ENCODE measurements around the gene SH2B2.

The SH2B2 gene

DNA sequence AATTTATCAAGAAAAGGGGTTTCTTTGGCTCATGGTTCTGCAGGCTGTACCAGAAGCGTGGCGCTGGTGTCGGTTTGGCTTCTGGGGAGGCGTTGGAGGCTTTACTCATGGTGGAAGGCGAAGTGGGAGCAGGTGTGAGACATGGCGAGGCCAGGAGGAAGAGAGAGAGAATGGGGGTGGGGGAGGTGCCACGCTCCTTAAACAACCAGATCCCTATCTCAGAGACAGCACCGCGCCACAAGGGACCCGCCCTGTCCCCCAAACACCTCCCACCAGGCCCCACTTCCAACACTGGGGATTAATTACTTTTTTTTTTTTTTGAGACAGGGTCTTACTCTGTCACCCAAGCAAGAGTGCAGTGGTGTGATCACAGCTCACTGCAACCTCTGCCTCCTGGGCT lies 18.0 kb upstream of the SH2B2 start:
- no peak for DNase-seq

DNA sequence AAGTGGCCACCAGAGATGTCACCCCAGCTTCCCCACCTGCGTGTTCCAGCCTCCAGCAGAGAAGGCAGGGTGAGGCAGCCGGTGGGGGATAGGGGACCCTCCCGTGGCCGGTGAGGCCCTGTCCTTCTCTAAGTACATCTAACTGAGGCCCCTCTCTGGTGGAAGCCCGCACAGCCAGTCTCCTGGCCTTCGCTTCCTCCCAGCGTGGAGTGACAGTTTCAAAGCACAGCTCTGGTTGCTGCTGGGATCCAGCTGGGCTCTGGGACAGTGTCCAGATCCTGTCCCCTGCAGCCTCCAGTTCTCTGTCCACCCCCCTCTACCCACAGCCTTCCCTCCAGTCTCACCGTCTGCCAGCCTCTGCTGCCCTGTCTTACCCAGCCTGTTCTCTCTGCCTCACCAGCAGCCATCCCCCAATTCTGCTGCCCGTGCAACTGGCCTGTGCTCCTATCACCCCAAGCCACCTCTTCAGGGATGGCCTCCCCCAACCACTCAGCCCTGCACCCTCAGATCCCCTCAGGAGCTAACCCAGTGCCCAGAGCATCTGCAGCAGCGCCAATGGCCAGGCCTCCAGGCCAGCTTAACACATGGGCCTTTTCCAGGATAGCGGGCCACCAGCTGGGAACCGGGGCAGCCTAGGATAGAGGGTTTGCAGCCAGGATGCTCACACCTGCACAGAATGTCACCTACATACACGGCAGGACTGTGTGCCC lies 16.3 kb upstream of the SH2B2 start:
- peak in 1 of 2 experiments; percentile 62 for DNase-seq

DNA sequence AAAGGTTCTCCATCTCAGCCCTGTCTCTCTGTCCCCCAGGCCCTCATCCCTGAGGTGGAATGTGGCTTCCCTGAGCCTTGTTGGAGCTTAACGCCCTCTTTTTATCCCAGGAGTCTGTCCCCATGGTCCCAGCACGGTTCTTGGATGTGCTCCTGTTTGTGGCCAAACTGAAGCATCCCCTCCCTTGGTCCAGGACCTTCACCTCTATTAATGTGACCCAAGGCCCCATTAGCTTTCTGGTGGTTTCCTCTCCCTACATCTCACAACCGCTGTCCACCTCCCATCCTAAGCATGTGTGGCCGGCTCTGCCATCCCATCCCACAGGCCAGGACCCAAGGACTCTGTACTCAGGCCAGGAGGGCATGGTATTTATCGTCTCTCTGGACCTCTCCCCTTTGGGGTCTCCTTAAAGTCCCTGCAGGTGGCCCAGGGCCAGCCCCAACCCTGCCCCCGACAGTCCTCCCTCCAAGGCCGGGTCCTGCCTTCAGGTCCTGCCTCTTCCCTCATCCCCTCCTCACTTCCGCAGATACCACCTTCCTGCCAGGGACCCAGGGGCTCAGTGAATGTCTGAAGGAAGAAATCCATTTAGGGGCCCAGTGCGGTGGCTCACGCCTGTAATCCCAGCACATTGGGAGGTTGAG lies 15.4 kb upstream of the SH2B2 start:
- no peak for DNase-seq

DNA sequence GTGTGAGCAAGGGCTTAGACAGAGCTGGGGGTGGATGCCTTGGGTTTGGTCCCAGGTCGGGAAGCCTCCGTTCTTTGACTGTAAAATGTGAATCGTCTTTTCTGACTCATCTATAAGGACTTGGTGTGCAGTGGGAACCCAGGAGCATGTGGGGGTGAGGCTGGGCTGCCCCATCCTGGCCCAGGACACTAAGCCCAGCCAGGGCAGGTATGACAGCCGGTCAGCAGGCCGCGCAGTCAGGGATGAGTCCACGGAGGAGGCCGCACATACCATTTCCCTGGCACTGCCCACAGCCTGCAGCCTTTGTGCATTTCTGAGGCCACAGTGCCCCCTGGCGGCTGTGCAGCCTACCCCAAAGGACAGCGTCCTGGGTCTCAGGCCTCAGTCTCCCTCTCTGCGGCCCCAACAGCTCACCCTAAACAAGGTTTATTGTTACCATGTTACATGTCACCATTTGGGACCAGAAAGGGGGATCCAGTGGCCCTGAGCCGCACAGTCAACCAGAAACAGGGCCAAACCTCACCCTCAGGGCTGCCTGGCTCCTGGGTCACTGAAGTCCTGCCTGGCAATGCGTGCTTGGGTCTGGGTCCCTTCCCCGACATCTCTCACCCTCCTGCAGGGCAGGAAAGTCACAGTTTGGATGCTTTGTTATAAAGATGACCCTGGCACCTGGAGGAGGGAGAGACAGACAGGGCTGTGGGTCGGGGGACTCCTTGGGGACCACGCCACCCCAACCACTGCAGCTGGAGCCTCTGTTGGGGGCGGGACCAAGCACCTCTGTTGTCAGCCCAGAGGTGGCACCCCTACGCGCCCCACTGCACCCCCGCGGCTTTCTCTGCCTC lies 14.4 kb upstream of the SH2B2 start:
- DNase-seq, result peak; percentile 8 to 74

DNA sequence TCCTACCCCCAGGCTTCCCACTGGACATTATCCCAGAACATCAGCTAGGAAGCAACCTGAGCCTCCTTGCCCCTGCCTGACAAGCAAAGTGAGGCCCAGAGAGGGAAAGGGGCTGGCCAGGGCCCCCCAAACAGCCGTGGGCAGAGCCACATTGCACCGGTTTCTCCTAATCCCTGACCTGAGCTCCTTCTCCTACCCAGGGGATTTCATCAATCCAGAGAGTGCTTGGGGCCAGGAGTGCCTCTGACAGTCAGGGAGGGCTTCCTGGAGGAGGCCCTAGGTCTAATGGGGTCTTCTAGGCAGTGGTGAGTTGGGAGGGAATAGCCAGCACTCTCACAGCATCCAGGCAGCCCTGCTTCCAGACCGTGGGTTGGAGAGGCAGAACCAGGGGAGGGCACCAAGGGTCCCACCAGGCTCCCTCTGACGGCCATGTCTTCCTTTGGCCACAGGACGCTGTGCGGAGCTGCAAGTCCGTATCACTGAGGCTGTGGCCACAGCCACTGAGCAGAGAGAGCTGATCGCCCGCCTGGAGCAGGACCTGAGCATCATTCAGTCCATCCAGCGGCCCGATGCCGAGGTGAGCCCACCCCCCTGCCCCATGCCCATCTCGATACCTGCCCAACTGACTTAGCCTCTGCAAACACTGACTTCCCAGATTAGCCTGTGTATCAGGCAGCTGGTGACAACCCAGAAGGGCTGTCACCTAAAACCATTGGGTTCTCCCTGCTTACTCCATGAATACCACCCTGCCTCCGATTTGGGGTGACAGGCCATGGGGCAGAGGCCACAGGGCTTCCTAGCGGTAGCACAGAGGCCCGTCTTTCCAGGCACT lies 13.5 kb upstream of the SH2B2 start:
- DNase-seq, result no peak

DNA sequence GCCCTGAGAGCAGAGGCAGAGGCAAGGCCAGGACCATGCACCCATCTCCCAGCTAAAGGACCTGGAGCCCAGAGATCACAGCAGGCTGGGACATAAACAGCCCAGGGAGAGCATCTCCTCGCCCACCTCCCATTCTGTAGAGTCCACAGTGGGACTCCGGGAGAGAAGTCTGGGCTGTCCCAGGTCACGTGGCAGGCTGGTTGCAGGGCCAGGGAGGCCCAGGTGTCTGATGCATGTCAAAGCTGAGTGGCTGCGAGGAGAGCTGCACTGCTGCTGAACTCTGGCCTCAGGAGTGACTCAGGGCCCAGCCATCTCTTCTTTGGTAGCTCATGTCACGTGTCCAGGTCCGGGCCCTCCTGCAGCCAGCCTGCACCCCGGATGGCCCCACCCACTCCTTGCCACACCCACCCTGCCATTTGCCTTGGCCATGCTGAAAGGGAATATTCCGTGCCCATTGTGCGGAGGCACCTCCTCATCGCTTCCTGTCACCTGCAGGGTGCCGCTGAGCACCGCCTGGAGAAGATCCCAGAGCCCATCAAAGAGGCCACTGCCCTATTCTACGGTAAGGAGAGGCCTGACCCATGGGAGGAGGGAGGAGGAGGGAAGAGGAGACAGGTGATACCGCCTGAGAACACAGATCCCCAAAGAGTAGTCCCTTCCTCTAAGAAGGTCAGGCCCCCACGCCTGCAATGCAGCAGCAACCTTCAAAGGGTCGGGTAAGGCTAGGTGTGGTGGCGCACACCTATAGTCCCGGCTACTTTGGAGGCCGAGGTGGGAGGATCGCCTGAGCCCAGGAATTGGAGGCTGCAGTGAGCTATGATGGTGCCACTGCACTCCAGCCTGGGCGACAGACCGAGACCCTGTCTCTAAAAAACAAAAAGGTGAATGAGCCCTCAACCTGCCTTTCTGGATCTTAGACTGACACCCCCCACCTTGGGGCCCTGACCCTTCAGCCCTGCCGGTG lies 12.6 kb upstream of the SH2B2 start:
- no peak for DNase-seq

DNA sequence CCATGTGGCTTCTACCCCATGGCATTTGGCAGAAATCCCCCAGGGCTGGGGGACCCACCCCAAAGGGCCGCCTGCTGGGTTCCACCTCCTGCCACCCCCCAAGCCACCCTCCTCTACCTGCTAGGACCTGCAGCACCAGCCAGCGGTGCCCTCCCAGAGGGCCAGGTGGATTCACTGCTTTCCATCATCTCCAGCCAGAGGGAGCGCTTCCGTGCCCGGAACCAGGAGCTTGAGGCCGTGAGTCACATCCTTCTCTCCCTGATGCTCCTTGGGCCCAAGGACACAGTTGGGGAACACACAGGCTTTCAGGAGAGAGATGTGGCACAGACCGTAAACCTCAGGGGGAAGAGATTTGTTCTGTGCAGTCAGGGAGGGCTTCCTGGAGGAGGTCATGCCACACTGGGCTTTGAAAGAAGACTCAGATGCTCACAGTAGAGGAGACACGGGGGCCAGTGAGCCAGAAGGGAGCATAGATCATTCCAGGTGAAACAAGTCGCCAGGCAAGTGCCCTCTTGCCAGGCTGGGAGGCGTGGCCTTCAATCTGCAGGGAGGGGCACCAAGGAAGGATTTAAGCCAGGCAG lies 11.5 kb upstream of the SH2B2 start:
- DNase-seq, result no peak

DNA sequence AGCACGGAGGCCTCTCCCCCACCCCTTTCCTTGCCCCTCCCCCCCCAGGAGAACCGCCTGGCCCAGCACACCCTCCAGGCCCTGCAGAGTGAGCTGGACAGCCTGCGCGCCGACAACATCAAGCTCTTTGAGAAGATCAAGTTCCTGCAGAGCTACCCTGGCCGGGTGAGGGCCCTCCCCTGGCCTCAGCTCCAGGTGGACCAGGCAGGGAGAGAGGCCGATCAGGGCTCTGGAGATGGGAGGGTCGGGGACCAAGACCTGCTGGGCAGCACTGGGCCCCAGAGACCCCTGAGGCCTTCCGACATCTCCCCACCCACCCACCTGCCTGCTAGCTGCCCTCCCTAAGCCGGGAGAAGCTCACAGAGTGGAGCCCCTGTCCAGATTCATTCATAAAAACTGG lies 8.8 kb upstream of the SH2B2 start:
- DNase-seq, result no peak

DNA sequence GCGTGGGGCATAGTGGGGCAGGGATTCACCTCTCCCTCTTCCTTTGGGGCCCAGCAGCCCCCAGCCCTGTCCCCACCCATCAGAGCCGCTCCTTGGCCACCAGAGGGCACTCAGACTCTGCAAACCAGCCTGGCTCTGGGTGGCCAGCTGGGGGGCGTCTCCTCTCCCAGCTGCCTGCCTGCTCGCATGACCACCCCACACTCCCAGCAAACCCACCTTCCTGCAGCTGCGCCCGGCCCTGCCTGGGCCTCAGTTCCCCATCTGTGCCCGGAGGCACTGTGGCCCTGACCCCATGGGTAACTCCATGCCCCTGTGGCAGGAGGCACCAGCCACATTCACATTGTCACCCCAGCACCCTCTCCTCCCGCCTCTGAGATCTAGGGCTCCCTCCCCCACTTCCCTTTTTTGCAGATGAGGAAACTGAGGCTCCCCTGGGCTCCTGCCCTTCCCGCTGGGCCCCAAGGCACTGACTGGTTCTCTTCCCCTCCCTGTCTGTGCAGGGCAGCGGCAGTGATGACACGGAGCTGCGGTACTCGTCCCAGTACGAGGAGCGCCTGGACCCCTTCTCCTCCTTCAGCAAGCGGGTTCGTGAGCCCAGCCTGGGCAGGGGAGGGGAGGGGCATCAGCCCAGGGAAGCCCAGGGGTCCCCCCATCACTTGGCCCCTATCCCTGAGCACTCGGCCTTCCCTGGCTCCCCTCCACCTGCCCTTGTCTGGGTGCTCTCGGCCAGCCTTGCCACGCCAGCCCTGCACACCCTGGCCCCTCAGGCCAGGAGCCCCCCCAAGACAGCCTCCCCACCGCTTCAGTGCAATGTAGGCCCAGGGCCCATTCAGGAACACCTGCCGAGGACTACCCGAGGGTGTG lies 6.9 kb upstream of the SH2B2 start:
- no peak for DNase-seq

DNA sequence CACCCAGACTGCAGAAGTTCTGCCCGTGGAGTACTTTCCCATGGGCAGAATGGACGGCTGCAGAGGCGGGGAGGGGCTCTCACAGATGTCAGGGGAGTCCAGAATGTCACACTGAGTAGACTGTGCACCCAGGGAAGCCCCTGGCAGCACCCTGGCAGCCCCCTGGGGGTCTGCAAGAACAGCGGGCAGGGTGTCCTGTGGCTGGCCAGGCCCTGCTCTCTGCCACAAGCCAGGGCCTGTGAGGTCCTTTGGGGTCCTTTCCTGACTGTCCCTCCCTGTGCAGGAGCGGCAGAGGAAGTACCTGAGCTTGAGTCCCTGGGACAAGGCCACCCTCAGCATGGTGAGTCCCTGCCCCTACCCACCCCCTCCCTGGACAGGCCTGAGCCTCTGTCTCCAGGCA lies 6.1 kb upstream of the SH2B2 start:
- DNase-seq, result no peak

DNA sequence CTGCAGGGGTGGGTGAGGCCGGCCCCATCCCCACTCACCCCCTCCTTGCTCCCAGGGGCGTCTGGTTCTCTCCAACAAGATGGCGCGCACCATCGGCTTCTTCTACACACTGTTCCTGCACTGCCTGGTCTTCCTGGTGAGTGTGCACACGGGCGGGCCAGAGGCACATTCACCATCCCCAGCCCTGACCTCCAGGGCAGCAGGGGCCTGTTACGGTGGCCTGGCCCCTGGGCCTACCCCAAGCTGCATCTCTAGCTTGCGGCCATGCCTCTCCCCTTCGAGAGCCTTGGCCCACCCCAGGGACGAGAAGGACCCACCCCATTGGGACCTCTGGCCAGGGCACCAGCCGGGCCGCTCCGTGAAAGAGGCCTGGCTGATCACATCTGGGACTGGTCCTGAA lies 4.9 kb upstream of the SH2B2 start:
- DNase-seq, result no peak

DNA sequence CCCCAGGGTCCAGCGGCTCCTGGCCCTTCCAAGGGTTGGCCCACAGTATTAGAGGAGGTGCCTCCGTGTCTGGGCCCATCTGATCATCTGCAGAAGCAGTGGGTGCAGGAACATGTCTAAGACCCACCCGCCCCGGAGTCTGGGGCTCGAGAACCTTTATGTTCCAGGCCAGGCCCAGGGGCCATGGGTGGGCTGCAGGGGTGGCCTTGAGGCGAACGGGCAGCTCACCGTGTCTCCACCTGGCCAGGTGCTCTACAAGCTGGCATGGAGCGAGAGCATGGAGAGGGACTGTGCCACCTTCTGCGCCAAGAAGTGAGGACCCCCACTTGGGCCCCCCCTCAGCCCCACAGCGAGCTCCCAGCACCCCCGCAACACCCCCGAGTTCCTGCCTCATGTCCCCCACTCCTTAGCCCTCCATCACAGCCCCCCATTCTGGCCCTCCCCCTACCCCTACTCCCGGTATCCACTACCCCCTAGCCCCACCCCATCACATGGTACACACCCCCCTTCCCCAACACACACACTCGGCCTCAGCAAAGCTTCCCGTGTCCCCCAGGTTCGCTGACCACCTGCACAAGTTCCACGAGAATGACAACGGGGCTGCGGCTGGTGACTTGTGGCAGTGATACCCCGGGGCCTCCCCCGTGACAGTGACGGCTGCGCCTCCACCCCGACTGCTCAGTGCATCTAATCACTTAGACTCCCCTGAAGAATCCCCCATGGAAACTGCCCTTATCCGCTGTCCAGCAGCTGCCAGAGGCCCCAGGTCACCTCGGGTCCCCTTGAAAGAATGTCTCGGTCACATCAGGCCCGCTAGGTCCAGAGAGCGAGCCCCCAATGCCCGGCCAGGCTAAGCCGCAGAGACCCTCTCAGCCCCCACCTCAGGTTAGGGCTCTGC lies 4.0 kb upstream of the SH2B2 start:
- no peak for DNase-seq

DNA sequence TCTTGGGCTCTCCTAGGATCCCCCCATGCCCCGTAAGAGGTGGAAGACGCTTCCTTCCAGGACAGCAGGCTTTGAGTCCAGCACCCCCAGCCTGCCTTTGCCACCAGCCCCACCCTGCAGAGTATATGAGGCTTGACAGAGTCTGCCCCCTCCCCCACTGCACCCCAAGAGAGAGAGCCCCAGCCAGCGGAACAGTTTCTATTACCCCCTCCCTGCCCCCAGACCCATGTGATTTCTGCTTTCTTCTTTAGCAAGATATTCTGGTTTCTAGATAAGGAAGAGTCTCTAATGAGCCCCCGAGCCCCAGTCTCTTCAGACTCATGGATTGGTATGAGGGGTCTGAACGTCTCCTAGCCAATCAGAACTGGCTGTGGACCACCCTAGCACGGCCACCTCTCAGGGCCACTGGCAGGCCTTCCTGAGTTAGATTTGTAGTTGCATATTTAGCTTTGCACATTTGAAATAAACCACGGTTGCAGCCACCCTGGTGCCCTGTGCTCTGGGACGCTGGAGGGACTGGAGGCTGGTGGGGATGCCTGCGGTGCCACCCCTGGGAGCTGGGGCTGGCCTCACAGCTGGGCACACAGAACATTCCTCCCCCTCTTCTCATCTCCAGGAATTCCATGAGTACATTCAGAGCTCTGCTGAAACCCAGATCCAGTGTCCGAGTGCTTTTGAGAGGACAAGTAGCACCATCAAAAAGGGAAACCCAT lies 3.0 kb upstream of the SH2B2 start:
- no peak for DNase-seq

DNA sequence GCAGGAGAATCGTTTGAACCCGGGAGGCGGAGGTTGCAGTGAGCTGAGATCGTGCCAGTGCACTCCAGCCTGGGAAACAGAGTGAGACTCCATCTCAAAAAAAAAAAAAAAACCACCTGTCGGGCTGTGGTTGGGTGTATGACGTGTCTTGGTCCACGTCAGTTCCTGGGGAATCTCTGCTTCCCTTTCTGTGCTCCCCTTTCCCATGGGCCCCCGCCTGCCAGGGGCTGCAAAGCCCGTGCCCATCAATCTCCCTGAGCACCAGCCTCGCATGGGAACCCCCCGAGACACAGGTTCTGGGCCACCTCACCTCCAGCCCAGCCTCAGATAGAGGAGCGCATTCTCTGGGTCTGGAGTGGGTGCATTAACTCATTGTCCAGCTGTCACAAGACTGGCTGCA lies 2.3 kb upstream of the SH2B2 start:
- no peak for DNase-seq

DNA sequence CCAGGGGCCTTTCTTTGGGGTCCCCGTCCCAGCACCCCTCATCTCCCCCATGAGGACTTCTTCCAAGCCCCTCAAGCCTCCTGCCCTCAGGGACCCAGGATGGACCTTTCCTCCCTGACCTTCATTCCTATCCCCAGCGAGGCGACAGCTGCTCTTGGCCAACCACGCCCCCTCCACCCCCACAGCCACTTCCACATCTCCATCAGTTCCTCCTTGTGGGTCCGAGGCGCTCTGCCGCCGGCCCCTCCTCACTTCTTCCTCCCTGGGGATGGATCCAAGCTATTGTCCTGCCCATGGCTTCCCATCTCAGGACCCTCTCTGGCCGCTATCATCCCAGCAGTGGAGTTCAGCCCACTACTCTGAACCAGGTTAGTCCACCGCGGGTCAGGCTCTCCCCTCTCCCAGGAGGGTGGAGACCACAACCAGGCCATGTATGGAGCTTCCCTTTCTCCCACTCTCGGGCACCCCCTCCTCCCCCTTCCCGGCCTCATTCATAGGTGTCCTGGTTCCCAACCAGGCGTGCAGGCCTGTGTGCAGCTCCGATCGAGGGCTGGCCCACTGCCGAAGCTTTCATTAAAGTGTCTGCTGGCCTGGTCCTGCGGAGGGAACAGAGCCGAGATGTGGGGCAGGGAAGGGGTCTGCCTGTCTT lies 1.7 kb upstream of the SH2B2 start:
- no peak for DNase-seq

DNA sequence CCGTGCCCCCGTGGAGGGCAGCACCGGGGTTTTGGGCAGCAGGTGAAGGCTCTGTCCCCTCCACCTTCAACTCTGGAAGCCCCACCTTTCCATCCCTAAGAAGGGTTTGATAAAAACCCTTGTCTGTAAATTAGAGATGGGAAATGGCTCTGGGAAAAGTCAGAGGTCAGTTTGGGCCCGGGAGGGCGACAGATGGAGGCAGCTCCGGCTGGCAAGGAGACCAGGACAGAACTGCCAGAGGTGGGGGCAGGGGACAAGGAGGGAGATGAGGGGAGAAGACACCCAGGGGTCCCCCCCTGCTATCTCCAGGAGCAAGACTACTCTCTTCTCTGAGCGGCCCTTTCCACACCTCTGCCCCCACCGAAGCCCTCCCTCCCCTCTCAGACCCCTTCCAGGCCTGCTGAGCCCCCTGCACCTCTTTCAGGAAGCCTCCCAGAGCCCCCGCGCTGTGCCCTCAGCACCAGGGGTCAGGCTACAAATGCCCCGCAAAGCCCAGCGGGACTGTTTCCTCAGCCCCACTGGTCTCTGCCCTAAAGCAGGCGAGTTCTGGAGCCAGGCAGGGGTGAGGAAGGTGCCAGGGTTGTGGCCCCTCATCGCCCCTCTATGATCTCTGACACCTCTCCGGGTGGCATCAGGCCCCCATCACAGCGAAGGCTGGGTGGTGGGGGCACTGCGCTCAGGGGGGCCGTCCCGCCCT lies 980 bp upstream of the SH2B2 start:
- DNase-seq, result no peak

All from cerebellar nuclear complex (tissue), 1 donor.